ENCODE data around the gene BRF1.

Gene BRF1

GRCh38 chr14:105168496-105168978 is 132.3 kb downstream of the BRF1 start, which contains the start of gene JAG2:
TSS of gene JAG2 (minus strand) at chr14:105168776. CDS start at chr14:105168420, 356 bp downstream.
- DNase-seq = peak; percentile 57

DNA sequence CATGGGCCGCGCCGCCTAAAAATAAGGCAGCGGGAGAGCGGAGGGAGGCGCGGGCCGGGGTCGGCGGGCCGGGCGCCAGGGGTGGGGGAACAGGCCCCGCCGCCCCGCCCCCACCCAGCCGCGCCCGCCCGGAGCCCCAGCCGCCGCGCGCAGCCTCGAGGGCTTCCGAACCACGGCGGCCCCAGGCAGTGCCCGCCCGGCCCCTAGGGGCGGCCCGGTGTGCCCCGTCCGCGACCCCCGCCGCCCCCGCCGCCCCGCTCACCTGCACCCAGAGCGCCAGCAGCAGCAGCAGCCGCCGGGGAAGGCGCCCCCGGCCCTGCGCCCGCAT is 132.7 kb downstream of the BRF1 start:
- DNase-seq = no peak

GRCh38 chr14:105167303-105168092 is 133.3 kb downstream of the BRF1 start:
- DNase-seq = no peak

GRCh38 chr14:105166571-105167302 is 134.1 kb downstream of the BRF1 start:
- DNase-seq = no peak

DNA sequence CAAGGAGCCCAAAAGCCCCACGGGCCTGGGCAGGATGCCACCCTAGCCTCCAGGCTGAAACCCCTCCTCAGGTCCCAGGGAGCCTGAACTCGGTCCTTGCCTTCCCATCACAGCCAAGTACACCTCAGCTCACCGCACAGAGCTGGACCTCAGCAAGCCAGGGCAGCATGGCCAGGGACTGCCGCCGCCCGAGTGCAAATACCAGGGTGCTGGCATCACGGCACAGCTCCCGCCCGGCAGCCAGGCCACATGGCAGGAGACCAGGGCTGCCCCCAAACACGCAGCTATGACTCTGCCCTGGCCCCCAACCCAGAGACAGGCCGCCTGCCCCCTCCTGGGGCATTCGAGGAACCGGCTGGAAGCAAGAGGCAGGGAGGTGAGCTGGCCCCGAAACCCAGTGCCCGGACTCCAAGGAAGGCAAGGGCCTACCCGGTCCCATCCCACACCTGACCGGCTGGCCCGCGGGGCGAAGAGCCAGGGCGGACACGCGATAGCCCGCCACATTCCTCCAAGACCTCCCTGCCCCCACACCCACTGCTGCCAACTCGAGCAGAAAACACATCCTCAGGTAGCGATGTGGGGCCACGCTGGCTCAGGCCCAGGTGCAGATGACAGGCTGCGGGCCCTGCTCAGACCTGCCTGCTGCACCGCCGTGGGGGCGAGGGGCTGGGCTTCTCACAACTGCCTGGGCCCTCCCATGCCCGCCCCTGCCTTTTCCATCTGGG is 134.9 kb downstream of the BRF1 start:
- DNase-seq = no peak

DNA sequence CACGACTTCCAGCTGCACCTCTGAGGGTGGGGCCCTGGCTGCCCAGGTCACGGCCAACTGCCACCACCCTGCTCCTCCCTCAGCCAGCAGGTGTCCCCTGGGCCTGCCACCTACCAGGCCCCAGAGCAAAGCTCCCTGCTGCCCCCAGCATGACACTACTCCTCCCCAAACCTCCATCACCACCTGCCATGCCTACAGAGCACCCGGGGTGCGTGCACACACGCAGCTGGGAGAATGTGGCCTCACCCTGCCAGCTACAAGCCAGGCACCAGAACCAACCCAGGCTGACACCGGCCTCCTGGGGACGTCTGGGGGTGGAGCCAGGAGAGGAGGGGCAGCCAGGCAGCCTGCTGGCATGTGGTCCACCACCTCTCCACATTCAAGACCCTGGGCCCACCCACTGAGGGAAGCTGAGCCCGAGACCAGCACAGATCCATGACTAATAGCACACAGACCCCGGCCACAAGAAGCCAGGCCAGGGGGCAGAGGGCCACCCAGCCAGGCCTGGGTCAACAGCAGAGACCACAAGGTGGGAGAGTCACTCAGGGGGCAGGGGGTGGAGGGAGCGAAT is 135.6 kb downstream of the BRF1 start:
- DNase-seq = no peak

DNA sequence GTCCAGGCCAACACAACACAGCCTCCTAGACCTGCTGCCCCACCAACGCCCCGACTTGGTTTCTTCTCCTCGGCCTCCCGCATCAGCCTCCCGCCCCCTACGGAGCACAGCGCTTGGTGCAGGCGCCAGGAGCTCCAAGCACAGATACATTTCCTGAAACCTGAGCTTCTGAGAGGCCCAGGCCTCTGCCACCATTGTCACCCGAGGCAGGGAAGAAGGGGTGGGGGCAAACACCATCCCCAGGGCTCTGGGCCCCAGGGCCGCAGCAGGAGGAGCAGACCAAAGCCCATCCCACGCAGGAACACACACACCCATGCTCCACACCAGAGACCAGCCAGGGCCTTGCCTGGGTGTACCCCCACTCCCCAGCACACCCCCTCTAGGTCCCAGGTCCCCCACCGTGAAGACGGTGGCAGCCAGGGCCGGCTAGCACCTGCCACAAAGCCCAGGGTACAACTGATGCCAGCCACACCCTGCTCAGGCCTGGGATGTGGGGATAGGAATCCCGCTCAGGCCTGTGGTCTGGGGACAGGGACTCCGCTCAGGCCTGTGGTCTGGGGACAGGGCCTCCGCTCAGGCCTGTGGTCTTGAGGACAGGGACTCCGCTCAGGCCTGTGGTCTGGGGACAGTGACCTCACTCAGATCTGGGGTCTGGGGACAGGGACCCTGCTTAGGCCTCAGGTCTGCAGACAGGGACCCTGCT is 137.6 kb downstream of the BRF1 start:
- DNase-seq = no peak

DNA sequence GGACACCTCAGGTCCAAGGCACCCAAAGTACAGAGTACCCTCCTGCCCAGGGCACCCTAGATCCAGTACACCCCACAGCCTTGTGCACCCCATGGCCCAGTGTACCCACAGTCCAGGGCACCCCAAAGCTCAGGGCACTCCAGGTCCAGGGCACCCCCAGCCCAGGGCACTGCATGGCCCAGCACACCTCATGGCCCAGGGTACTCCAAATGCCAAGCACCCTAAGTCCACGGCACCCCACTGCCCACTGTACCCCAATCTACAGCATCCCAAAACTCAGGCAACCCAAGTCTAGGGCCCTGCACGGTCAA is 138.2 kb downstream of the BRF1 start:
- DNase-seq = no peak

GRCh38 chr14:105161964-105162668 is 138.7 kb downstream of the BRF1 start:
- no peak for DNase-seq

- no peak for DNase-seq
Measured at GRCh38 chr14:105161309-105161708, 139.5 kb downstream of the BRF1 start.

DNA sequence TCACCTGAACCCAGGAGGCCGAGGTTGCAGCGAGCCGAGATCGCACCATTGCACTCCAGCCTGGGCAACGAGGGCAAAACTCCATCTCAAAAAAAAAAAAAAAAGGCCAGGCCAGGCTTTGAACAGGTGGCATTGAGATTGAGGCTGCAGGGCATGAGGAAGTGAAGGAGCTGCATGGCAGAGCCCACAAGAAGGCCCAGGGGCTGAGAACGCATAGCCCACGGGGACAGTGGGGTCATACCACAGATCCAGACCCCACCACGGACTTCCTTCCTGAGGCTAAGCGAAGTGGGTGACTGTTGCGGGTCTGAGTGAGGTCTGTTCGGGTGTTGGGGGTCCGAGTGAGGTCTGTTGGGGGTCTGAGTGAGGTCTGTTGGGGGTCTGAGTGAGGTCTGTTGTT is 140.0 kb downstream of the BRF1 start:
- DNase-seq = no peak

GRCh38 chr14:105159344-105159743 is 141.5 kb downstream of the BRF1 start:
- no peak for DNase-seq

Measured in activated CD4-positive, alpha-beta T cell treated with anti-CD3 and anti-CD28 coated beads, Interleukin-2, amount 50 U/mL, for 1 hour (primary cell).